Body of pancreas (tissue), 4 donors: ENCODE measurements around the gene CYP1B1. TPM values are rescaled to one million over a fixed set of nuclear protein-coding genes. Genes with fewer than 3 reads are reported as not detected.

Experiments used
- ATAC-seq: fragments of 150-250 bp; one replicate; pipeline ENCODE4 v1.9.1; 2016
- DNase-seq, 4 donors: peaks; one replicate each; pipeline ENCODE4 v3.0.0-alpha.2; 2019
- H3K27ac ChIP-seq, 4 donors: fragments of 200-600 bp; sonication (generic); 1 replicate in 3 of 4; 2 replicates in 1 of 4; pipeline versions ENCODE4 v1.5.1 to v1.6.1; 2016 to 2019; ENCODE audit warnings: mild to moderate bottlenecking in 1 of 4, mixed read lengths in 1 of 4, moderate library complexity in 1 of 4
- H3K27me3 ChIP-seq, 2 donors: fragments of 200-600 bp; sonication (generic); one replicate each; pipeline ENCODE4 v1.6.0; 2016; ENCODE audit warnings: mild to moderate bottlenecking in 1 of 2
- H3K36me3 ChIP-seq, 2 donors: fragments of 200-600 bp; sonication (generic); replicated peaks in 1 of 2; 2 replicates each; pipeline ENCODE4 v1.5.1; 2016; ENCODE audit warnings: low read depth in 2 of 2; ENCODE audit not compliant: insufficient read depth in 1 of 2
- H3K4me1 ChIP-seq: fragments of 200-600 bp; sonication (generic); one replicate; pipeline ENCODE4 v1.6.0; 2016
- H3K4me3 ChIP-seq, 2 donors: fragments of 200-600 bp; sonication (generic); 1 replicate in 1 of 2; 2 replicates in 1 of 2; pipeline ENCODE4 v1.5.1; 2016 to 2019
- H3K9me3 ChIP-seq, 3 donors: fragments of 200-600 bp; sonication (generic); 1 replicate in 2 of 3; 2 replicates in 1 of 3; pipeline ENCODE4 v1.5.1; 2016
- POLR2A ChIP-seq, 3 donors: fragments of 450-650 bp; IDR thresholded peaks; one replicate each; pipeline ENCODE4 v1.6.1; 2016; ENCODE audit warnings: antibody characterized with exemption in 3 of 3, mild to moderate bottlenecking in 2 of 3
- WGBS, 2 donors: methylation state at CpG; one replicate each; pipeline ENCODE4 v1.1.5; 2017; 5-methylcytosine and 5-hydroxymethylcytosine counted together
- intact Hi-C: fragments of 100-400 bp; cut with DNase I; formaldehyde crosslinking; loops from one replicate; pipeline ENCODE4 v1.15.1; 2023
- total RNA-seq, 2 donors: library from RNA; depleted of rRNA; stranded (reverse); fragments of >200 nt; gene quantifications; one replicate each; pipeline ENCODE4 v1.1.0, GENCODE V29; 2016
- TF ChIP-seq, protein P1 (sequence below), 7 experiments: fragments of 450-650 bp in 4 of 7; fragments of 200-600 bp in 3 of 7; sonication (generic) in 3 of 7; IDR thresholded peaks; one replicate each; pipeline ENCODE4 v1.5.1; 2016 to 2019; ENCODE audit warnings: antibody characterized with exemption in 7 of 7

The CYP1B1 gene
- total RNA-seq, 2 donors from 2014 or later = 9.1 to 22.4 TPM

DNA sequence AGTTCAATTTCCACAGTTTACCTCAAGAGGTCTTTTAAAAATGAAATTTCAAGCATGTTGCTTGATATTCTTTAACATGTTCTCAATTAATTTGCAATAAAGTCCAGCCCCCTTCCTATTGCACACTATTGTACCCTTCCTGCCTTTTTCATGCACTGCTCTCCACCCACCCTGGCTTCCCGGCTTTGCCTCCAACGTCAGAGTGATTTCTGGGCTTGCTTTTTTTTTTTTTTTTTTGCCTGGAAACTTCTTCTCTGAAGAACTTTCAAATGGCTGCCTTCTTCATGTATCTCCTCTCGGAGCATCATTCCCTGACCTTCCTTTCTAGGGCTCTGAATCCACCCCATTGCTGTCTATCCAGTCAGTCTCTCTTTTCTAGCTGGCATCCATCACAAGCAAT lies 24.4 kb upstream of the CYP1B1 start:
- WGBS, 2 donors = 67 to 77% methylated on average over 3 of the region's 3 CpGs
- no peaks in the 10 kb centered on the region for H3K9me3 ChIP-seq
- no peaks in the 10 kb centered on the region for H3K36me3 ChIP-seq
- H3K4me3 ChIP-seq = no peak overlapping the region
- no peak for TF ChIP-seq POLR2A (IDR thresholded peaks at IDR 0.05)
- intact Hi-C loops = no loop called here
- no peak for DNase-seq
- H3K4me1 ChIP-seq = no peaks in the 10 kb centered on the region
- H3K27me3 ChIP-seq = no peaks in the 10 kb centered on the region
- no peak overlapping the region for H3K27ac ChIP-seq
- no peak for ATAC-seq

DNA sequence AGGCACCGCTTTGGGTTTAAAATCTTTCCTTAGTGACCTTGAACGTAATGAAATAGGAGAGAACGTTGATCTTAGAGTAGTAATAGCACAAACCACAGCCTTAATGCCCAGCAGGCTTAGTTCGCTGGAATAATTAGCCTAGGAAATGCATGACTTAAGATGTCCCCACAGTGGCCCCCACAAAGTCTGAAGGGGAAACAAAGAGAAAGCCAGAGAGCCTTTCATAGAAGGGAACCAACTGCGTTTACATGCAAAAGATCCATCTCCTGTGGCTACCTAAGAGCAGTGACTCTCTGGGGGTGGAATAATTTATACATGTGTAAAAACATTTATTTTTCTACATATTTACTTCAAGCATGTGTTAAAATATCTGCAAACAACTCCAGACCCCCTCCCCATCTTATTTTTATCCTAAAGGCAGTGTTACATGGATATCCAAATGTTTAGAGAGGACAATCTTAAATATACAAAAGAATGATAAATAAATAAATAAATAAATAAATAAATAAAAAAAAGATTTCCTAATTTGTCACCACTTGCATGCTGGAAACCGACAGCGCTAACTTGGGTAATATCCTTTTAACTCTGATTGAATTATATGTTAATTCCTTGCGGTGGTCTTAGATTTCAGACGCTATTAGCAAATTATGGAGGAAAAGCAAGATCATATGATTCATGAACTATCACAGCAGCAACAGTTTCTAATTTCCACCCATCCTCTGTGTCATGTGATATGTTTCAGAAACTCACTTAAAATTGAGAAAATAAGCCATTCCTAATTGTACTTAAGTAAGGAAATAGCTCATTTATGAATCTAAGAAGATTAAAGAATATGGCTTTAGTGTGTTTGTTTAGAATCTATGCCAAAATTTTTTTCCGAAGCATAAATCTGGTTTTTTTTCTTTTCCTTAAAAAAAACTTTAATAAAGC lies 23.4 kb upstream of the CYP1B1 start:
- intact Hi-C loops = no loop called here
- Histone ChIP-seq H3K36me3 (no peaks in the 10 kb centered on the region), H3K27ac (no peak overlapping the region), H3K27me3 (no peaks in the 10 kb centered on the region), H3K4me3 (no peak overlapping the region), H3K4me1 (no peaks in the 10 kb centered on the region), H3K9me3 (no peaks in the 10 kb centered on the region)
- ATAC-seq (no peak), DNase-seq (no peak)
- 46 to 53% methylated on average over 10 of the region's 10 CpGs for WGBS, 2 donors
- TF ChIP-seq POLR2A (IDR thresholded peaks at IDR 0.05) = no peak
- TF ChIP-seq, protein P1, sequence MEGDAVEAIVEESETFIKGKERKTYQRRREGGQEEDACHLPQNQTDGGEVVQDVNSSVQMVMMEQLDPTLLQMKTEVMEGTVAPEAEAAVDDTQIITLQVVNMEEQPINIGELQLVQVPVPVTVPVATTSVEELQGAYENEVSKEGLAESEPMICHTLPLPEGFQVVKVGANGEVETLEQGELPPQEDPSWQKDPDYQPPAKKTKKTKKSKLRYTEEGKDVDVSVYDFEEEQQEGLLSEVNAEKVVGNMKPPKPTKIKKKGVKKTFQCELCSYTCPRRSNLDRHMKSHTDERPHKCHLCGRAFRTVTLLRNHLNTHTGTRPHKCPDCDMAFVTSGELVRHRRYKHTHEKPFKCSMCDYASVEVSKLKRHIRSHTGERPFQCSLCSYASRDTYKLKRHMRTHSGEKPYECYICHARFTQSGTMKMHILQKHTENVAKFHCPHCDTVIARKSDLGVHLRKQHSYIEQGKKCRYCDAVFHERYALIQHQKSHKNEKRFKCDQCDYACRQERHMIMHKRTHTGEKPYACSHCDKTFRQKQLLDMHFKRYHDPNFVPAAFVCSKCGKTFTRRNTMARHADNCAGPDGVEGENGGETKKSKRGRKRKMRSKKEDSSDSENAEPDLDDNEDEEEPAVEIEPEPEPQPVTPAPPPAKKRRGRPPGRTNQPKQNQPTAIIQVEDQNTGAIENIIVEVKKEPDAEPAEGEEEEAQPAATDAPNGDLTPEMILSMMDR (IDR thresholded peaks at IDR 0.05) = no peak

DNA sequence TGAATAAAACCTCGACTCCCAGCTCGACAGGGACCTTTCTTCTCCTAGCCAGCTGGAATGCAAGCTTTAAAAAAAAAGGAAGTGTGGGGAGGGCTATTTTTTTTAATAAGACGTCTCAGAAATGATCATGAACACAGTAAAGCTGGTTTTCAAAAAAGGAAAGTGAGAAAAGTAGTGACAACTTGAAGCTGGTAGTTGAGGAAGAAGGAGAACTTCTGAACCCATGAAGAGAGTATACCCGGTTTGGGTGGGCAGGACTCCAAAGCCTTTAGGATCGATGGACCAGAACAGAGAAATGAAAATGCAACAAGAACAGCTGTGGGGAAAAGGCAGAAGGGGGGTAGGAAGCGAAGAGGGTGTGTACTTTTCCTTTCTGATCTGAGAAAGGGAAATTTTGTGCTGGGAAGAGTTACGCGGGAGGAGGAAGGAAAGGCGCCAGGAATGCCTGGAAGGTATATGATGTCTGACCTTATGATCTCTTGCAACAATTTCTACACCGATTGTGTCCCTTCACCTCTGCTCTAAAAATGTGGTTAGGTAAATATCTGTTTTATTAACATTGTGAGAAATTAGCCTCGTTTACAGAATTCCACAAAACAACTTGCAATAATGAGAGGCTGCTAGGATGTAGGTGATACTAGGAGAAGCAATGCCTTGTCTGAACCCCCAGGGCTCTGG lies 22.6 kb upstream of the CYP1B1 start:
- WGBS, 2 donors = 25 to 26% methylated on average over 11 of the region's 11 CpGs
- no peaks in the 10 kb centered on the region for H3K9me3 ChIP-seq
- H3K27me3 ChIP-seq = no peaks in the 10 kb centered on the region
- intact Hi-C loops = no loop called here
- no peaks in the 10 kb centered on the region for H3K4me1 ChIP-seq
- no peaks in the 10 kb centered on the region for H3K36me3 ChIP-seq
- ATAC-seq = no peak
- peak overlapping the region in 2 of 4 donors; percentile 2 to 28 for H3K27ac ChIP-seq
- no peak overlapping the region for H3K4me3 ChIP-seq
- no peak for TF ChIP-seq POLR2A (IDR thresholded peaks at IDR 0.05)
- TF ChIP-seq, protein P1 (IDR thresholded peaks at IDR 0.05) = no peak
- DNase-seq = no peak

DNA sequence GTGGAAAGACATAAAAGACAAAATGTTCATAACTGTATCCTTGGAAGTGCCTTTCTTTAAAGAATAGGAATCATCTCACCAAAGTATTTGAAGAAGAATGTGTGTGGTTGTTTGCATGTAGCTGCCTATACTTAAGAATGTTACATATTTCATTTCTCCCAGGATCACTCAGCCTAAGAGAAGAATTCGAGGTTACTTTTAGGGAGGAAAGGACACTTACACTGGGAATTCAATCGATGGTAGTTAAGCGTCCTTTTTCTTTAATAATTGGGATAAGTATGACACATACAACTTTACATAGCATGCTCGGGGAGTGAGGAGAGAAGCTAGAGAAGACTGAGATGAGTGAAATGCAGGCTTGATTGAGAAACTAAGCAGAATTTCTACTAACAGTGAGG lies 22.0 kb upstream of the CYP1B1 start:
- H3K4me1 ChIP-seq = no peaks in the 10 kb centered on the region
- no peak overlapping the region for H3K4me3 ChIP-seq
- TF ChIP-seq, protein P1 (IDR thresholded peaks at IDR 0.05) = no peak
- no peak for TF ChIP-seq POLR2A (IDR thresholded peaks at IDR 0.05)
- no peaks in the 10 kb centered on the region for H3K27me3 ChIP-seq
- intact Hi-C loops = no loop called here
- no peak for DNase-seq
- peak overlapping the region in 1 of 4 donors; percentile 28 for H3K27ac ChIP-seq
- no peaks in the 10 kb centered on the region for H3K36me3 ChIP-seq
- WGBS, 2 donors = 42 to 51% methylated on average over 4 of the region's 4 CpGs
- no peak for ATAC-seq
- H3K9me3 ChIP-seq = no peaks in the 10 kb centered on the region

DNA sequence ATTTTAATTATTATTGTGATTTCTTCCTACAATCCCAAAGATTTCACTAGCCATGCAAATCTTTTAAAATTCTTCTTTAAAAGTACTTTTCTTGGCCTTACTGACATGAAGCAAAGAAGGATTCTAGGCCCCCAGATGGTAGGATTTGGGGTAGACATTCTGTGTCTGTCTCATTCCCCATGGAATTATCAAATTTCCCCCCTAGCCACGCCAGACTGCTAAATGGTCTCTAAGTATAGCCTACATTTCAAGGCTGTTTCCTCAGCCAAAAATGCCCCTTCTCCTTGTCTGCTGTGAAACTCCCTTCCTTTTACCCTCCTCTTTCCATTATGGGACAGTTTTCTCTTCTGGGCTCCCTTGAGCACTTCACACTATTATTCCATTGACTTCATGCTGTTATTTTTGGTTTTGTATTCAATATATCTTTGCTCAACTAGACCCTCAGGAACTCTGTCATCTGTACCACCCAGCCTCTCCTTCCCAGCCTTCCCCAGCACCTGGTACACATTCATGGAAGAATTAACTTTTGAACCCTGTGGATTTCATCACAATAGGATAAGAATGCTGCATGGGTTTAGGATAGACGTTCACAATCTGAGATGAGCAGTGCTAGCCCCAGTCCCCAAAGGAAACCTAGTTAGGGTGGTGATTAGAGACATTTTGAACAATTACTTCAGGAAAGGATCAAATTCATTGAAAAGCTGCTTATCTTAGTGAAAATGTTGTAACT lies 21.5 kb upstream of the CYP1B1 start:
- ATAC-seq = no peak
- H3K27ac ChIP-seq = no peak overlapping the region
- H3K9me3 ChIP-seq = no peaks in the 10 kb centered on the region
- H3K27me3 ChIP-seq = no peaks in the 10 kb centered on the region
- H3K36me3 ChIP-seq = no peaks in the 10 kb centered on the region
- WGBS, 2 donors = 65 to 78% methylated on average over 2 of the region's 2 CpGs
- H3K4me3 ChIP-seq = no peak overlapping the region
- TF ChIP-seq POLR2A (IDR thresholded peaks at IDR 0.05) = no peak
- TF ChIP-seq, protein P1 (IDR thresholded peaks at IDR 0.05) = no peak
- intact Hi-C loops = no loop called here
- no peak for DNase-seq
- no peaks in the 10 kb centered on the region for H3K4me1 ChIP-seq
